GM21528 (cell line): ENCODE measurements around the gene NADK.

Experiments used
- ATAC-seq: cut with Tn5 transposase; IDR thresholded peaks from one replicate; pipeline ENCODE4 v1.9.1; 2021; ENCODE audit warnings: mild to moderate bottlenecking, moderate library complexity; ENCODE audit not compliant: unreplicated experiment, low FRiP score

The NADK gene, protein sequence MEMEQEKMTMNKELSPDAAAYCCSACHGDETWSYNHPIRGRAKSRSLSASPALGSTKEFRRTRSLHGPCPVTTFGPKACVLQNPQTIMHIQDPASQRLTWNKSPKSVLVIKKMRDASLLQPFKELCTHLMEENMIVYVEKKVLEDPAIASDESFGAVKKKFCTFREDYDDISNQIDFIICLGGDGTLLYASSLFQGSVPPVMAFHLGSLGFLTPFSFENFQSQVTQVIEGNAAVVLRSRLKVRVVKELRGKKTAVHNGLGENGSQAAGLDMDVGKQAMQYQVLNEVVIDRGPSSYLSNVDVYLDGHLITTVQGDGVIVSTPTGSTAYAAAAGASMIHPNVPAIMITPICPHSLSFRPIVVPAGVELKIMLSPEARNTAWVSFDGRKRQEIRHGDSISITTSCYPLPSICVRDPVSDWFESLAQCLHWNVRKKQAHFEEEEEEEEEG

DNA sequence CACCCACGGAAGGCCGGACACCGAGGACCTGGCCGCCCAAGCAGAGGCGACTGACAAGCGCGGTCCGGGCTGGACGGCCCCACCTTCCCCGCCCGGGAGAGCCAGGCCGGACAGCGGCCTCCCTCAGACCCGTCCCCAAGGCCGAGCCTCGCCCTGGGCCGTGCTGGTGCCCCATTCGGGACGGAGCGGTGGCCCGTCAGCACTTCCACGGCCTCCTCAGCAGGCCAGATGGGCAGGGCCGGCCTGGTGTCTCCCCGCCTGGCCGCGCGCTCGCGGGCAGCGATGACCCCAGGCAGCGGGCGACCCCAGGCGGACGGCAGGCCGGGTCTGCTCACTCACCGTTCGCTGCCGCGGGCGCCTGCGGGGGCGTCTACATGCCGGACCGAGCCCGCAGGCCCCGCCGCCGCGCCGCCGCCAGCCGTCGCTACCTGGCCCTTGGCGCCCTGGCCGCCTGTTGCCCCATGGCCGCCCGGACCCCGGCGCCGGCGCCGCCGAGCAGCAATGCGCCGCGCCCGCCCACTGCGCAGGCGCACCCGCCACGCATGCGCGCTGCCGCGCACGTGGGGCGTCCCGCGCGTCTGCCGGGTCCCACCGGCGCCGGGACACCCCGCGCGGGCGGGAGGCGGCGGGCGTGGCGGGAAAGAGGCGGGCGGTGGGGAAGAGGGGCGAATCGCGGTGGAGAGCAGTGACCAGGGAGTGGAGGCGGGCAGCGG lies at the start of gene NADK:
Gene NADK (minus strand): TSS at position 521 of the 713 bp plus-strand sequence. CDS start 13,064 bp downstream, outside the sequence.
- ATAC-seq, result peak; percentile 32

GRCh38 chr1:1827089-1827848 lies 49.0 kb upstream of the NADK start:
- ATAC-seq, result no peak

DNA sequence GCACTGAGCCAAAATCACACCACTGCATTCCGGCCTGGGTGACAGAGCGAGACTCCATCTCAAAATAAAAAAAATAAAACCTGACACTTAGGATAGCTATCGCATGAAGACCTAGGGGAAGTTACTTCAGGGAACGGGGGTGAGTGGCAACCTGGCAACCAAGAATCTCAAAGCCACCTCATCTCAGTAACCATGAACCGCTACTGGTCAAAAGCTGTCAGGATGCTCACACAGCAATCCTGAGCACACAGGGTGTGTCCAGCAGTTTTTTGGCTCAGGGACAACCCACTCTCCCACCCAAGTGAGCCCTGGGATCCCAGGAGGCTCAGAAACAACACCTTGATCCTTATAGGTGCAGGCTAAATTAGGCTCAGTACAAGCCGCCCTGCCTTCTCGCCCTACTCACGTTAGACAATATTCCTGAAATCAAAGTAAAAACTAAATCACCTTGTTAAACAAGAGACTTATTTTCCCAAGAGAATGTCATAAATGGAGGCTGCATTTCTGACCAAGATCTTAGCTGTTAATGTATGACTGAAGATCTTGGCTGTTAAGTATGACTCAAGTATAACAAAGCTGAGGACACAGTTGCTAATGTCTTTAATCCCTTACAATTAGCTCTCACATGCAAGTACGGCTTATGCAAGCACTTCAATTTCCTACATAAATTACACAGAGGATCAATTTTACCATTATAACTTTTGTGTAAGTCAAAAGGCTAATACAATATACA lies 48.3 kb upstream of the NADK start:
- no peak for ATAC-seq

- ATAC-seq, result no peak
These were observed 46.9 kb upstream of the NADK start for GRCh38 chr1:1825217-1825616.

- no peak for ATAC-seq
These were observed 41.5 kb upstream of the NADK start for GRCh38 chr1:1819762-1820161.

DNA sequence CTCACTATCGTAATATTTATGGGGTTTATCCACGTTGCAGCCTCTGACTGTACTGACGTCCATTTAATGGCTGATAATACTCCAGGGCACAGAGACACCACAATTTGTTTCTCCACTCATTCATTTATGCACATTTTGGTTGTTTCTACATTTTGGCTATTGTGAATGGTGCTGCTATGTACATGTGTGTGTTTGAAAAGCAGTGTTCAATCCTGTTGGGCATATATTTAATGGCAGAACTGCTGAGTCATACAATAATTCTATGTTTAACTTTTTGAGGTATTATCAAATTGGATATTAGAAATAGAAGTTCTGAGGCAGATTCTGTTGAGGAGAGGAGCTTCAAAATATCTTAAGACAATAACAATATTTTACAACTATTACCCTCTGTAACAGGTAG lies 39.0 kb upstream of the NADK start:
- ATAC-seq, result no peak

GRCh38 chr1:1815606-1816281 lies 37.5 kb upstream of the NADK start:
- no peak for ATAC-seq

DNA sequence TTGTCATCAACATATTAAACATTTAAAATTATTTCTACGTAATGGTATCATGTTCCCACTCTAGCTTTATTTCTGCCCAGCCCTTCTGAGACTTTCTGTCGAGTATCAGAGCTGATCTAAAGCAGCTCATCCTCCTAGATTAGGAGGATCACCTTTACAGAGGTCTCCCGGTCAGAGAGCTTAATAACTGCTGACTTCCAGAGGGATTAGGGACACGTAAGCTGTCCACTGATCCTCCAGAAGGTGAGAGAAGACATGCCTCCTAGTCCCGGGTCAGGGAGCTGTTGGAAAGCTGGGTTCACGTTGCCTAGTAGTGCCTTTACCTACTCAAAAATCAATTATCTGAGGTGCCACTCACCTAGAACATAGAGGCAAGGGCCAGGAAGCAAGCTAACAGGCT lies 31.2 kb upstream of the NADK start:
- no peak for ATAC-seq

- ATAC-seq, result no peak
These were observed 29.9 kb upstream of the NADK start for GRCh38 chr1:1808206-1808605.

DNA sequence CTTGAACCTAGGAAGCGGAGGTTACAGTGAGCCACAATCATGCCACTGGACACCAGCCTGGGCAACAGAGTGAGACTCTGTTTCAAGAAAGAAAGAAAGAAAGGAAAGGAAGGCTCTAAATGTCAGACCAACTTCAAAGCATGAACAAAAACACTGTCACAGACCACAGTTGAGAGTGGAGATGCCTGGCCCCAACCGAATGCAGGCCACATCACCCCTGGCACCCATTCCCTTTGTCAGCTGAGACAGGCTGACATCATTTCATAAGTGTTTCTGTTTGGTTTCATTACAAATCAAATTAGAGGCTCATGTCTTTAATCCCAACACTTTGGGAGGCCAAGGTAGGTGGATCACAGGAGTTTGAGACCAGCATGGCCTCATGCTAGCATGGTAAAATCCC lies 28.6 kb upstream of the NADK start:
- no peak for ATAC-seq

DNA sequence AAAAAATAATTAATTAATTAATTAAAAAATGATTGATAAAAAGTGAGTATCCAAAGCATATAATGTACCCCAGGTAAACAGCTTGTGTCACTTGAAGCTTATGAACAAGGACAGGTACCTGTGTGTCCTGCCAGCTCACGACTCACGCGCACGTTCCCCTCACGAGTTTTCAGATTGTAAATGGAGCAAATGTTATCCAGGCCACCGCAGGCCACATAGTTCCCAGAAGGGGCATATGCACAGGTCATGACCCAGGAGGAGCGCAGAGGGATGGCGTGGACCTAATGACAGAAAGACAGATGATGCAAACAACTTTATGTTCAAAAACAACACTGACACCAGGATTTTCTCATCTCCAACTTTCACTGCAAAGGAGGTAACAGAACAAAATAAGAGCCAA lies 26.0 kb upstream of the NADK start:
- no peak for ATAC-seq

DNA sequence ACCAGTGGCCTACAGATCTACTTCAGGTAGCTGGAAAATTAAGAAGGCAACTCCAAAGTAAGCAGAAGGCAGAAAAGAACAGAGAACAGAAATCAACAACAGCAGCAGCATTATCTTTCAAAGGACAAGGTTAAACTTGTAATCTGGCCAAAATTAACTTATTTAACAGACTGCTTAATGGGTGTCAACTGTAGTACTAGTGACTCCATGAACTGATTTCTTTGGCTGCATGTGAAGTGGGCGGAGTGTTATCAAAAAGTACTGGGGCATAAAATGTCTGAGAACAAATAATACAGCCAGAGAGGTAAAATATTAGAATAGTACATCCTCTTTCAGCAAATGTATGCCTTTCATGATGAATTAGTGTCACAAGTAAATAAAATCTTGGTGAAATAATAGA lies 24.6 kb upstream of the NADK start:
- ATAC-seq, result no peak

DNA sequence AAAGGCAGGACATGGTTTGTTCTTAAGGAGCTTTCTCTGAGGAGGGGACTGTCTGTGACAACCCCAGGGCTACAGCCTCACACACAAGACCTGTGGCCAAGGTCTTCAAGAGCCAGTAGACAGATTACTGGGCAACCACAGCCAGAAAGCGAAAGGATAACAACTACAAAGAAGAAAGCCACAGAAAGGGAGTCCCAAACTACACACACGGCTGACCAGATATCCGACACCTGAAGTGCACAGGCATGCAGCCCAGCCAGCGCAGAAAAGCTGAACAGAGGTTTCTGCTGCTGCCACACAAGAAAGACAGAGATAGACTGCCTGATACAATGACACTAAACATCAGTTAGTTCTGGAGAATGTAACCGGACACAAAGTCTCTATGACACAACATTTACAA lies 21.4 kb upstream of the NADK start:
- ATAC-seq, result no peak

DNA sequence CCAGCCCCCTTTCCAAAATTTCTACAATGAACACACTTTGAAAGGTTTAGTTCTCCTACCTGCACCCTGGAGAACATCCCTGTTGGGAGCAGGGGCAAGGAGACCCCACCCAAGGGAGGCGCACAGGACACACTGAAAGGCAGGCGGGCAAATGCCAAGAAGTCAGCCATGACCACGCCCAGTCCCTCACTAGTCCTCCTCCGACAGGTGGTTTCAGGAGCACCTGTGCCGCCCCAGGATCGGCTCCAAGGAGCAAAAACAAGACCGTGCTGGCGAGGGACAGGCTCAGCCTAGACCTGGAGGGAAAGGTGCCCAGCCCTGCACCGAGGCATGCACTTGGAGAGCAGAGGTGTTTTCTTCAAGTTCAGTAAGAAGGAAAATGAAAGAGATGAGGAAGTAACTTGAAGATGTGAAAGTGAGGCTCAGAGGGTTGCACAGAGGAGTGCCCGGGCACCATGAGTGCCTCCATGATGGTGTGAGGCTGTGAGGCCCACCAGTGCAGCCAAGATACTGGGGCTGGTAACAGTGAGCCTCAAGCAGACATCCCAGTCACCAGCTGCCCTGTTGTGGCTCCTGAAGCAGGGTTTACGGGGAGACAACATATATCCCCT lies 19.6 kb upstream of the NADK start:
- no peak for ATAC-seq

DNA sequence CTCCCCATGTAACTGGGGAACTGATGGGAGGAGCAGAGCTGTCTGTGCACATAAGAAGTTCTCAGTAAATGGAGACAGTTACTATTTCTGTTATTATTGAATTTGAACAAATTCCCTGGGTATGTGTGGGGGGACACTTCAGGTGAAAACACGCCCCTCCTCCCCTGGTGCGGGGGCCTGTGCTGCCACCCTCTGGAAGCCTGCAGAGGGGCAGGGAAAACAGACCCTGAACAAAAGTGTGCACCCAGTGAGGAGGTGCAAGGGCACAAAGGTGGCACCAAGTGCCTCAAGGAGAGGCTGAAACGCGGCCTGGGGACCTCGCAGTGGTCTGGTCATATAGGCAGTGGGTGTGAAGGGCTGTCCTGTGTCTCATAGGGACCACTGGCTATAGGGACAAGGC lies 18.2 kb upstream of the NADK start:
- no peak for ATAC-seq

DNA sequence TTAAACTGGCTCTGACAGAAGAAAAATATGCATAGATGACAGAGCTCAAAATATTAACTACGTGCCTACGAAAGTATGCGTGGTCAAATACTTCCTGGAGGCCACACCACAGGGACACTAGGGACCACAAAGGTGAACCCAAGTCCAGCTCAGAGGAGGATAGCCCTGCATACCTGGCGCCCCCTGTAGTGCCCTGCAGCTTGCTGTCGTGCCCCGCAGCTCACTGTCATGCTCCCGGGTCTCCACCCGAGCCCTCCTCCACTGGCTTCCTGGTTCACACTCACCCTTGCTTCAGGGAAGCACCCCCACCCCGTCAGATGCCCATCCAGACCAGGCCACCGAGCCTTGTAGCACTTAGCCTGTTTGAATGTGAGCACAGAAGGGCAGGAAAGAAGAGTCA lies 16.7 kb upstream of the NADK start:
- ATAC-seq, result no peak

DNA sequence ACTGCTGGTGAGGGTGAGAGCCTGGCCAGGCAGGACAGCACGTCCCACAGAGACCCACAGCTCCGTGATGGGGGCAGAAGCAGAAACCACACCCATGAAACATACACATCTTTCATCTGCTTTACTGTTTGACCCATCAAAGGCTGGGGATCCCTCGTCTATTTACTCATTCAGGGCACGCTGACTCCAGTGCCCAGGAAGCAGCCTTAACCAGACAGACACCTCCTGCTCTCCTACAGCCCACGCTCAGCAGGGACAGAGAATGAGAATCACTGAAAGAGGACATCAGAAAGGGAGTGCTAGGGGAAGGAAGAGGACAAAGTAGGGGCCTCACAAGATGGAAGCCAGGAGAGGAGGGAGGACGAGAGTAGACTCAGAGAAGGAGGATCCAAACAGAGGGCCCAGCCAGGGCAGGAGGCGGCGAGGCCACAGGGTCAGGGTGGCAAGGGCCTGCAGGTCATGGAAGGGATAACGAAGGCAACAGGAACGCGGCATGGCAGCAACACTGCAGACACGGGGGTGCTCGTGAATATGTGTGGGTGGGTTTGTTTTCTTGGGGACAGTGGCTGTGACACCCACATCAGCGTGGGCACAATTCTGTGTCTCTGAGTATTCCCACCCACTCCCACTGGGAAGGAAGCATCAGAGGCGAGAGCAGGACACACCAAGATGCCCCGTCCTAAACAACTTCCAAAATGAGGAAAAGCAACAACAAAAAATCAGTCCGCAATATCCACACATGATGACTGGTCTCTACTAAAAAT lies 15.4 kb upstream of the NADK start:
- ATAC-seq, result no peak

DNA sequence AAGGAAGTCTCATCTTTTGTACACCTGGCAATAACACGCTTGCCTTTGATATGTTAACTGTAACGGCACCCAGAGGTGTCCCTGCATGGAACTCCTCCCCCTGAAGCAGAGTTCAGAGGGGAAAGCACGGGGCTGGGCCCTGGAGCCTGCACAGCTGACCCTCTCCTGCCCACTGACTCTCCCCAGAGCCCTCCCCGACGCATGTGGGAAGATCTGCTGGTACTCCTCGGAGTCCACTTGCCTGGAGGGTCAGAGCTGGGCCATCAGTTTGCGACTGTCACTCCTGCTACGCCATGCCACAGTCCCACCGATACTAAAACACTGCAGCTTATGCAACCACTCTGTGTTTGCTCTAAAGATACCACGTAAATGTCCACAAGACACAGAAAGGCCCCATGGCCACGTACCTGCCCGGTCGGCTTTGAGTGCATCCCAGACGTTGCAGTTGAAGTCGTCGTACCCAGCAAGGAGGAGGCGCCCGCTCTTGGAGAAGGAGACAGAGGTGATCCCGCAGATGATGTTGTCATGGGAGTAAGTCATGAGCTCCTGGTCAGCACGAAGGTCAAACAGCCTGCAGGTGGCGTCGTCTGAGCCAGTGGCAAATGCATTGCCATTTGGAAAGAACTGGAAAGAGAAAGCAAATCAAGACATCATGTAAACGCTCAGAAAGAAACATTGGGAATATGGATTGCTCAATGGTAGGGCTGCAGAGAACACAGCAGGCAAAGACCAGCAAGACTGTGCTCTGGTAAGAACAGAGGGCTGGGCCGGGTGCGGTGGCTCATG lies 10.6 kb upstream of the NADK start:
- no peak for ATAC-seq
